ENCODE results near the gene WTAP.
A peak's percentile ranks its signal among the peaks of the same experiment; 100 is the strongest.
"Not testable (repeated sequence)": the region's sequence is repeated elsewhere in the genome, so short reads cannot be mapped to it uniquely, and the experiment has no call there.

The WTAP gene

GRCh38 chr6:159716247-159717096, 10.8 kb upstream of the WTAP start:
- Histone ChIP-seq H3K27me3 (ENCODE audit: control insufficient read depth in 1 of 2, insufficient read depth in 2 of 2, low read length in 2 of 2) (no peaks in the 10 kb centered on the region), H3K4me1 (ENCODE audit: control insufficient read depth, insufficient read depth, low read length) (peaks cover 7% of the 10 kb centered on the region), H3K4me3 (ENCODE audit: low read length in 2 of 2) (peak overlapping the region in 1 of 2 donors; percentile 35), H3K9ac (ENCODE audit: low read length in 2 of 2) (no peak overlapping the region), H3K36me3 (ENCODE audit: control insufficient read depth in 2 of 2, insufficient read depth in 2 of 2, low read length in 2 of 2) (no peaks in the 10 kb centered on the region), H3K27ac (ENCODE audit: low read length) (peak overlapping the region; percentile 58), H3K9me3 (ENCODE audit: control insufficient read depth in 2 of 2, low read length in 2 of 2) (no peaks in the 10 kb centered on the region)

GRCh38 chr6:159718634-159719033, 8.7 kb upstream of the WTAP start:
- H3K36me3 ChIP-seq (ENCODE audit: control insufficient read depth in 2 of 2, insufficient read depth in 2 of 2, low read length in 2 of 2), result no peaks in the 10 kb centered on the region
- H3K4me1 ChIP-seq (ENCODE audit: control insufficient read depth, insufficient read depth, low read length), result peaks cover 7% of the 10 kb centered on the region
- H3K27ac ChIP-seq (ENCODE audit: low read length), result no peak overlapping the region

GRCh38 chr6:159719287-159719686, 8.0 kb upstream of the WTAP start:
- H3K27ac ChIP-seq (ENCODE audit: low read length), result no peak overlapping the region
- H3K9me3 ChIP-seq (ENCODE audit: control insufficient read depth in 2 of 2, low read length in 2 of 2), result no peaks in the 10 kb centered on the region
- H3K4me1 ChIP-seq (ENCODE audit: control insufficient read depth, insufficient read depth, low read length), result peaks cover 7% of the 10 kb centered on the region
- no peaks in the 10 kb centered on the region for H3K36me3 ChIP-seq (ENCODE audit: control insufficient read depth in 2 of 2, insufficient read depth in 2 of 2, low read length in 2 of 2)
- H3K27me3 ChIP-seq (ENCODE audit: control insufficient read depth in 1 of 2, insufficient read depth in 2 of 2, low read length in 2 of 2), result no peaks in the 10 kb centered on the region
- H3K4me3 ChIP-seq (ENCODE audit: low read length in 2 of 2), result no peak overlapping the region
- no peak overlapping the region for H3K9ac ChIP-seq (ENCODE audit: low read length in 2 of 2)

More at GRCh38 chr6:159718634-159719033, 8.7 kb upstream of the WTAP start:
- no peaks in the 10 kb centered on the region for H3K27me3 ChIP-seq (ENCODE audit: control insufficient read depth in 1 of 2, insufficient read depth in 2 of 2, low read length in 2 of 2)
- H3K9ac ChIP-seq (ENCODE audit: low read length in 2 of 2), result no peak overlapping the region
- H3K4me3 ChIP-seq (ENCODE audit: low read length in 2 of 2), result no peak overlapping the region
- H3K9me3 ChIP-seq (ENCODE audit: control insufficient read depth in 2 of 2, low read length in 2 of 2), result no peaks in the 10 kb centered on the region

- H3K27ac ChIP-seq (ENCODE audit: low read length), result no peak overlapping the region
- no peaks in the 10 kb centered on the region for H3K9me3 ChIP-seq (ENCODE audit: control insufficient read depth in 2 of 2, low read length in 2 of 2)
- H3K9ac ChIP-seq (ENCODE audit: low read length in 2 of 2), result no peak overlapping the region
- H3K4me3 ChIP-seq (ENCODE audit: low read length in 2 of 2), result no peak overlapping the region
- no peaks in the 10 kb centered on the region for H3K36me3 ChIP-seq (ENCODE audit: control insufficient read depth in 2 of 2, insufficient read depth in 2 of 2, low read length in 2 of 2)
- no peaks in the 10 kb centered on the region for H3K27me3 ChIP-seq (ENCODE audit: control insufficient read depth in 1 of 2, insufficient read depth in 2 of 2, low read length in 2 of 2)
- H3K4me1 ChIP-seq (ENCODE audit: control insufficient read depth, insufficient read depth, low read length), result peaks cover 7% of the 10 kb centered on the region
Observed at GRCh38 chr6:159720708-159721107, 6.6 kb upstream of the WTAP start.

- H3K36me3 ChIP-seq (ENCODE audit: control insufficient read depth in 2 of 2, insufficient read depth in 2 of 2, low read length in 2 of 2); H3K9me3 ChIP-seq (ENCODE audit: control insufficient read depth in 2 of 2, low read length in 2 of 2); H3K27ac ChIP-seq (ENCODE audit: low read length); H3K27me3 ChIP-seq (ENCODE audit: control insufficient read depth in 1 of 2, insufficient read depth in 2 of 2, low read length in 2 of 2); H3K9ac ChIP-seq (ENCODE audit: low read length in 2 of 2); H3K4me1 ChIP-seq (ENCODE audit: control insufficient read depth, insufficient read depth, low read length); H3K4me3 ChIP-seq (ENCODE audit: low read length in 2 of 2): not testable (repeated sequence)
Observed at GRCh38 chr6:159721981-159722380, 5.3 kb upstream of the WTAP start.

- H3K4me1 ChIP-seq (ENCODE audit: control insufficient read depth, insufficient read depth, low read length), result no peaks in the 10 kb centered on the region
- no peak overlapping the region for H3K9ac ChIP-seq (ENCODE audit: low read length in 2 of 2)
- no peaks in the 10 kb centered on the region for H3K36me3 ChIP-seq (ENCODE audit: control insufficient read depth in 2 of 2, insufficient read depth in 2 of 2, low read length in 2 of 2)
- H3K9me3 ChIP-seq (ENCODE audit: control insufficient read depth in 2 of 2, low read length in 2 of 2), result no peaks in the 10 kb centered on the region
- H3K27ac ChIP-seq (ENCODE audit: low read length), result no peak overlapping the region
- H3K27me3 ChIP-seq (ENCODE audit: control insufficient read depth in 1 of 2, insufficient read depth in 2 of 2, low read length in 2 of 2), result no peaks in the 10 kb centered on the region
- H3K4me3 ChIP-seq (ENCODE audit: low read length in 2 of 2), result no peak overlapping the region
Observed at GRCh38 chr6:159722655-159723054, 4.7 kb upstream of the WTAP start.

GRCh38 chr6:159723259-159723658, 4.0 kb upstream of the WTAP start:
- no peaks in the 10 kb centered on the region for H3K27me3 ChIP-seq (ENCODE audit: control insufficient read depth in 1 of 2, insufficient read depth in 2 of 2, low read length in 2 of 2)
- no peak overlapping the region for H3K4me3 ChIP-seq (ENCODE audit: low read length in 2 of 2)
- H3K36me3 ChIP-seq (ENCODE audit: control insufficient read depth in 2 of 2, insufficient read depth in 2 of 2, low read length in 2 of 2), result no peaks in the 10 kb centered on the region
- no peaks in the 10 kb centered on the region for H3K4me1 ChIP-seq (ENCODE audit: control insufficient read depth, insufficient read depth, low read length)
- H3K27ac ChIP-seq (ENCODE audit: low read length), result no peak overlapping the region
- no peaks in the 10 kb centered on the region for H3K9me3 ChIP-seq (ENCODE audit: control insufficient read depth in 2 of 2, low read length in 2 of 2)
- no peak overlapping the region for H3K9ac ChIP-seq (ENCODE audit: low read length in 2 of 2)

- Histone ChIP-seq H3K27ac (ENCODE audit: low read length) (no peak overlapping the region), H3K36me3 (ENCODE audit: control insufficient read depth in 2 of 2, insufficient read depth in 2 of 2, low read length in 2 of 2) (no peaks in the 10 kb centered on the region), H3K27me3 (ENCODE audit: control insufficient read depth in 1 of 2, insufficient read depth in 2 of 2, low read length in 2 of 2) (no peaks in the 10 kb centered on the region), H3K9ac (ENCODE audit: low read length in 2 of 2) (no peak overlapping the region), H3K4me1 (ENCODE audit: control insufficient read depth, insufficient read depth, low read length) (no peaks in the 10 kb centered on the region), H3K4me3 (ENCODE audit: low read length in 2 of 2) (no peak overlapping the region), H3K9me3 (ENCODE audit: control insufficient read depth in 2 of 2, low read length in 2 of 2) (no peaks in the 10 kb centered on the region)
Observed at GRCh38 chr6:159724778-159725177, 2.5 kb upstream of the WTAP start.

GRCh38 chr6:159725208-159725607, 2.1 kb upstream of the WTAP start:
- not testable (repeated sequence) for H3K27ac ChIP-seq (ENCODE audit: low read length); H3K9ac ChIP-seq (ENCODE audit: low read length in 2 of 2); H3K4me3 ChIP-seq (ENCODE audit: low read length in 2 of 2); H3K4me1 ChIP-seq (ENCODE audit: control insufficient read depth, insufficient read depth, low read length); H3K36me3 ChIP-seq (ENCODE audit: control insufficient read depth in 2 of 2, insufficient read depth in 2 of 2, low read length in 2 of 2); H3K9me3 ChIP-seq (ENCODE audit: control insufficient read depth in 2 of 2, low read length in 2 of 2); H3K27me3 ChIP-seq (ENCODE audit: control insufficient read depth in 1 of 2, insufficient read depth in 2 of 2, low read length in 2 of 2)

- Histone ChIP-seq H3K9me3 (ENCODE audit: control insufficient read depth in 2 of 2, low read length in 2 of 2) (no peaks in the 10 kb centered on the region), H3K4me3 (ENCODE audit: low read length in 2 of 2) (peak overlapping the region; percentile 86 to 87), H3K27ac (ENCODE audit: low read length) (peak overlapping the region; percentile 96), H3K27me3 (ENCODE audit: control insufficient read depth in 1 of 2, insufficient read depth in 2 of 2, low read length in 2 of 2) (no peaks in the 10 kb centered on the region), H3K36me3 (ENCODE audit: control insufficient read depth in 2 of 2, insufficient read depth in 2 of 2, low read length in 2 of 2) (no peaks in the 10 kb centered on the region), H3K9ac (ENCODE audit: low read length in 2 of 2) (peak overlapping the region; percentile 94 to 97), H3K4me1 (ENCODE audit: control insufficient read depth, insufficient read depth, low read length) (no peaks in the 10 kb centered on the region)
Observed at GRCh38 chr6:159726255-159726917, 920 bp upstream of the WTAP start.

Measured in stomach smooth muscle (tissue), 2 donors.